PC-3 (cell line): ENCODE measurements around the gene PCSK9. TPM values are rescaled to one million over a fixed set of nuclear protein-coding genes. Genes with fewer than 3 reads are reported as not detected.

ENCODE experiments used
- ATAC-seq: fragments of 200-7000 bp; cut with Tn5 transposase; 2 replicates; pipeline ENCODE4 v1.9.1; 2020; ENCODE audit warnings: mild to moderate bottlenecking, moderate library complexity
- BruUV-seq: library from RNA; stranded (reverse); fragments of 400-500 nt; replicated peaks from 2 replicates; lab custom pipeline; 2021; lab: Mats Ljungman, UMichigan
- CTCF ChIA-PET: fragments of 300-600 bp; sonication (Branson Sonifier 250); formaldehyde crosslinking; loops from one replicate; lab custom pipeline; 2022; ENCODE audit warnings: antibody characterized with exemption; lab: Charles Lee
- POLR2A ChIA-PET: fragments of 300-600 bp; sonication (Branson Sonifier 250); formaldehyde crosslinking; loops from one replicate; lab custom pipeline; 2022; ENCODE audit warnings: antibody characterized with exemption; ENCODE audit not compliant: unreplicated experiment; lab: Charles Lee
- DNase-seq: peaks from one replicate; pipeline ENCODE4 v3.0.0-alpha.2; 2015
- H2AFZ ChIP-seq: fragments of 300-600 bp; sonication (generic); 2 replicates; pipeline ENCODE4 v1.6.0; 2016; ENCODE audit warnings: antibody characterized with exemption, low read length
- H3F3A ChIP-seq: fragments of 300-600 bp; sonication (generic); one replicate; pipeline ENCODE4 v1.6.0; 2017; ENCODE audit warnings: antibody characterized with exemption, low read length, control low read depth, mild to moderate bottlenecking; ENCODE audit not compliant: unreplicated experiment
- H3K27ac ChIP-seq: fragments of 300-600 bp; sonication (generic); 2 replicates; pipeline ENCODE4 v1.5.1; 2016; ENCODE audit warnings: mild to moderate bottlenecking, low read length
- H3K27me3 ChIP-seq: fragments of 300-600 bp; sonication (generic); 2 replicates; pipeline ENCODE4 v1.6.1; 2016; ENCODE audit warnings: low read length, mixed read lengths
- H3K36me3 ChIP-seq: fragments of 300-600 bp; sonication (generic); 2 replicates; pipeline ENCODE4 v1.6.1; 2016; ENCODE audit warnings: low read depth, mixed run types, low read length, mixed read lengths
- H3K4me1 ChIP-seq: fragments of 300-600 bp; sonication (generic); 2 replicates; pipeline ENCODE4 v1.5.1; 2016; ENCODE audit warnings: low read length; ENCODE audit not compliant: insufficient read depth
- H3K4me2 ChIP-seq: fragments of 300-600 bp; sonication (generic); 2 replicates; pipeline ENCODE4 v1.6.0; 2016; ENCODE audit warnings: low read length
- H3K4me3 ChIP-seq: fragments of 300-600 bp; sonication (generic); 2 replicates; pipeline ENCODE4 v1.5.1; 2016; ENCODE audit warnings: mild to moderate bottlenecking, low read length, mixed read lengths
- H3K79me2 ChIP-seq: fragments of 300-600 bp; sonication (generic); 2 replicates; pipeline ENCODE4 v1.6.1; 2017; ENCODE audit warnings: low read length, mixed read lengths
- H3K9ac ChIP-seq: fragments of 300-600 bp; sonication (generic); 2 replicates; pipeline ENCODE4 v1.6.0; 2016; ENCODE audit warnings: mild to moderate bottlenecking, low read length
- H3K9me2 ChIP-seq: fragments of 300-600 bp; sonication (generic); replicated peaks from 2 replicates; pipeline ENCODE4 v1.6.1; 2016; ENCODE audit warnings: mixed run types, low read length, mixed read lengths
- H3K9me3 ChIP-seq: fragments of 300-600 bp; sonication (generic); 2 replicates; pipeline ENCODE4 v1.6.1; 2016; ENCODE audit warnings: low read length, mixed read lengths
- H4K20me1 ChIP-seq: fragments of 300-600 bp; sonication (generic); 2 replicates; pipeline ENCODE4 v1.6.1; 2016; ENCODE audit warnings: low read length, mixed read lengths
- CTCF ChIP-seq: fragments of 300-600 bp; sonication (generic); conservative IDR thresholded peaks from 2 replicates; pipeline ENCODE4 v1.5.1; 2017; ENCODE audit warnings: antibody characterized with exemption, low read depth, mild to moderate bottlenecking, low read length
- EZH2 ChIP-seq: fragments of 300-600 bp; sonication (generic); IDR thresholded peaks from one replicate; pipeline ENCODE4 v1.6.1; 2017; ENCODE audit warnings: antibody characterized with exemption, mild to moderate bottlenecking, low read length; ENCODE audit not compliant: unreplicated experiment
- EZH2phosphoT487 ChIP-seq: fragments of 300-600 bp; sonication (generic); IDR thresholded peaks from 2 replicates; pipeline ENCODE4 v1.6.1; 2018; ENCODE audit warnings: mild to moderate bottlenecking, antibody characterized with exemption, low read length, borderline replicate concordance
- intact Hi-C: fragments of 100-400 bp; cut with micrococcal nuclease; formaldehyde crosslinking; loops from 2 replicates; pipeline ENCODE4 v1.9.0; 2023
- total RNA-seq: library from RNA; depleted of rRNA; stranded (reverse); fragments of >200 nt; gene quantifications from 2 replicates; pipeline ENCODE4 v1.2.3, GENCODE V29; 2014

The PCSK9 gene
- total RNA-seq, 1 experiment from 2014 or later, result 6.8 TPM

GRCh38 chr1:55053265-55053954, 14.1 kb downstream of the PCSK9 start:
- no peaks in the 10 kb centered on the region for H3K27me3 ChIP-seq
- no peak for TF ChIP-seq CTCF
- no peak for TF ChIP-seq EZH2
- TF ChIP-seq EZH2phosphoT487, result no peak
- H3K79me2 ChIP-seq, result no peaks in the 10 kb centered on the region
- DNase-seq, result no peak
- H4K20me1 ChIP-seq, result no peaks in the 10 kb centered on the region
- no peak overlapping the region for H3K27ac ChIP-seq
- ChIA-PET POLR2A (no interaction called here), CTCF (no interaction called here)
- intact Hi-C loops, result no loop called here
- H3K9me3 ChIP-seq, result no peaks in the 10 kb centered on the region
- H3F3A ChIP-seq, result no peaks in the 10 kb centered on the region
- ATAC-seq, result no peak
- no peak overlapping the region for H3K4me2 ChIP-seq
- no peaks in the 10 kb centered on the region for H3K9me2 ChIP-seq
- no peaks in the 10 kb centered on the region for H3K4me1 ChIP-seq
- H3K36me3 ChIP-seq, result no peaks in the 10 kb centered on the region
- H3K4me3 ChIP-seq, result no peak overlapping the region
- BruUV-seq, result no TSS peak
- H2AFZ ChIP-seq, result no peak overlapping the region
- no peak overlapping the region for H3K9ac ChIP-seq

- no peak overlapping the region for H3K9ac ChIP-seq
- no peak overlapping the region for H2AFZ ChIP-seq
- no peak overlapping the region for H3K4me2 ChIP-seq
- H3K27ac ChIP-seq, result no peak overlapping the region
- ChIA-PET CTCF (no interaction called here), POLR2A (no interaction called here)
- intact Hi-C loops, result no loop called here
- ATAC-seq (no peak), DNase-seq (no peak)
- H3K36me3 ChIP-seq, result no peaks in the 10 kb centered on the region
- H3K9me3 ChIP-seq, result no peaks in the 10 kb centered on the region
- no peaks in the 10 kb centered on the region for H3K79me2 ChIP-seq
- BruUV-seq, result no TSS peak
- no peaks in the 10 kb centered on the region for H4K20me1 ChIP-seq
- no peaks in the 10 kb centered on the region for H3K4me1 ChIP-seq
- H3K9me2 ChIP-seq, result no peaks in the 10 kb centered on the region
- no peaks in the 10 kb centered on the region for H3K27me3 ChIP-seq
- H3F3A ChIP-seq, result no peaks in the 10 kb centered on the region
- H3K4me3 ChIP-seq, result no peak overlapping the region
- TF ChIP-seq EZH2phosphoT487 (no peak), CTCF (no peak), EZH2 (no peak)
These were observed 15.0 kb downstream of the PCSK9 start for GRCh38 chr1:55054396-55054795.

- ChIA-PET POLR2A (no interaction called here), CTCF (no interaction called here)
- TF ChIP-seq EZH2 (no peak), EZH2phosphoT487 (no peak), CTCF (no peak)
- Histone ChIP-seq H3K9me2 (no peaks in the 10 kb centered on the region), H3K27ac (no peak overlapping the region), H3K9me3 (no peaks in the 10 kb centered on the region), H3K27me3 (no peaks in the 10 kb centered on the region), H3K79me2 (no peaks in the 10 kb centered on the region), H2AFZ (no peak overlapping the region), H3K4me1 (no peaks in the 10 kb centered on the region), H4K20me1 (no peaks in the 10 kb centered on the region), H3F3A (no peaks in the 10 kb centered on the region), H3K4me2 (no peak overlapping the region), H3K9ac (no peak overlapping the region), H3K4me3 (no peak overlapping the region), H3K36me3 (no peaks in the 10 kb centered on the region)
- BruUV-seq, result no TSS peak
- ATAC-seq (no peak), DNase-seq (no peak)
- intact Hi-C loops, result no loop called here
These were observed 15.9 kb downstream of the PCSK9 start for GRCh38 chr1:55055084-55055882.
